Neuronal stem cell (in vitro differentiated cells): ENCODE results near the gene RASGEF1B.

Source experiments
- DNase-seq: peaks from one replicate; pipeline ENCODE4 v3.0.0-alpha.2; 2013; ENCODE audit warnings: low spot score
- H2AFZ ChIP-seq: one replicate; pipeline ENCODE4 v1.6.1; 2013; ENCODE audit warnings: mild to moderate bottlenecking, low read length, inconsistent platforms
- H2AK5ac ChIP-seq: 2 replicates; pipeline ENCODE4 v1.6.1; 2013; ENCODE audit warnings: low read depth, mild to moderate bottlenecking, inconsistent platforms, low read length, moderate library complexity, mixed read lengths
- H2BK120ac ChIP-seq: 2 replicates; pipeline ENCODE4 v1.6.1; 2013; ENCODE audit warnings: low read depth, mild to moderate bottlenecking, inconsistent platforms, low read length, moderate library complexity, mixed read lengths
- H2BK12ac ChIP-seq: one replicate; pipeline ENCODE4 v1.6.1; 2013; ENCODE audit warnings: low read length, inconsistent platforms
- H2BK15ac ChIP-seq: 2 replicates; pipeline ENCODE4 v1.6.1; 2013; ENCODE audit warnings: mild to moderate bottlenecking, low read length, inconsistent platforms, mixed read lengths
- H2BK5ac ChIP-seq: one replicate; pipeline ENCODE4 v1.6.1; 2013; ENCODE audit warnings: inconsistent platforms, mild to moderate bottlenecking, low read length, moderate library complexity
- H3K14ac ChIP-seq: one replicate; pipeline ENCODE4 v1.6.1; 2013; ENCODE audit warnings: low read length, inconsistent platforms
- H3K18ac ChIP-seq: 2 replicates; pipeline ENCODE4 v1.6.1; 2013; ENCODE audit warnings: low read length, inconsistent platforms
- H3K23ac ChIP-seq: 2 replicates; pipeline ENCODE4 v1.6.1; 2013; ENCODE audit warnings: low read depth, mild to moderate bottlenecking, mixed read lengths, low read length, inconsistent platforms; ENCODE audit not compliant: poor library complexity
- H3K27ac ChIP-seq: replicated peaks from 3 replicates; pipeline ENCODE4 v1.5.1; 2013; ENCODE audit warnings: low read length, inconsistent platforms
- H3K27me3 ChIP-seq, 3 experiments: 2 replicates each; pipeline ENCODE4 v1.6.1; 2013; ENCODE audit warnings: low read length in 3 of 3, mild to moderate bottlenecking in 2 of 3, inconsistent platforms in 1 of 3, low read depth in 1 of 3, mixed read lengths in 1 of 3, moderate library complexity in 1 of 3; ENCODE audit not compliant: control insufficient read depth in 3 of 3, insufficient read depth in 3 of 3
- H3K36me3 ChIP-seq, 2 donors: replicated peaks in 1 of 2; 2 replicates each; pipeline ENCODE4 v1.6.1; 2013; ENCODE audit warnings: low read length in 2 of 2; ENCODE audit not compliant: control insufficient read depth in 2 of 2, insufficient read depth in 2 of 2
- H3K4ac ChIP-seq: 2 replicates; pipeline ENCODE4 v1.6.1; 2013; ENCODE audit warnings: inconsistent platforms, mild to moderate bottlenecking, low read length, moderate library complexity
- H3K4me1 ChIP-seq, 2 donors: 1 replicate in 1 of 2; 2 replicates in 1 of 2; pipeline ENCODE4 v1.6.1; 2013; ENCODE audit warnings: low read length in 2 of 2, low read depth in 1 of 2; ENCODE audit not compliant: control insufficient read depth in 2 of 2, insufficient read depth in 1 of 2
- H3K4me2 ChIP-seq: one replicate; pipeline ENCODE4 v1.6.1; 2013; ENCODE audit warnings: mild to moderate bottlenecking, low read length, inconsistent platforms; ENCODE audit not compliant: insufficient read depth, poor library complexity, severe bottlenecking
- H3K4me3 ChIP-seq, 2 donors: 2 replicates each; pipeline ENCODE4 v1.5.1; 2013; ENCODE audit warnings: low read length in 2 of 2, mild to moderate bottlenecking in 2 of 2, inconsistent platforms in 1 of 2, moderate library complexity in 1 of 2
- H3K79me1 ChIP-seq: one replicate; pipeline ENCODE4 v1.6.1; 2013; ENCODE audit warnings: low read depth, mild to moderate bottlenecking, inconsistent platforms, low read length, moderate library complexity
- H3K9ac ChIP-seq: one replicate; pipeline ENCODE4 v1.6.1; 2013; ENCODE audit warnings: mild to moderate bottlenecking, low read depth, low read length, inconsistent platforms; ENCODE audit not compliant: poor library complexity
- H3K9me3 ChIP-seq, 2 donors: replicated peaks in 1 of 2; 2 replicates each; pipeline versions ENCODE3 to v1.6.1; 2013; ENCODE audit warnings: low read length in 2 of 2, mild to moderate bottlenecking in 2 of 2, inconsistent platforms in 1 of 2, low read depth in 1 of 2, mixed read lengths in 1 of 2, moderate library complexity in 1 of 2; ENCODE audit not compliant: control insufficient read depth in 2 of 2, insufficient read depth in 1 of 2
- H4K8ac ChIP-seq: one replicate; pipeline ENCODE4 v1.6.1; 2013; ENCODE audit warnings: low read depth, mild to moderate bottlenecking, inconsistent platforms, low read length, moderate library complexity
- H4K91ac ChIP-seq: one replicate; pipeline ENCODE4 v1.6.1; 2013; ENCODE audit warnings: low read length, low read depth, mild to moderate bottlenecking, inconsistent platforms; ENCODE audit not compliant: poor library complexity
- WGBS, 2 donors: extraction: QIAGEN DNeasy Blood & Tissue Kit; methylation state at CpG; one replicate each; pipeline ENCODE4 v1.1.7; 2013; ENCODE audit warnings: missing lambda C conversion rate in 2 of 2, mixed read lengths in 1 of 2; ENCODE audit not compliant: insufficient read length in 2 of 2, insufficient replicate concordance in 1 of 2; ENCODE audit errors: extremely low coverage in 2 of 2; 5-methylcytosine and 5-hydroxymethylcytosine counted together

The RASGEF1B gene

GRCh38 chr4:81410680-81411079 lies 61.0 kb downstream of the RASGEF1B start:
- H2BK15ac ChIP-seq: no peak overlapping the region
- H3K4ac ChIP-seq: no peak overlapping the region
- no peaks in the 10 kb centered on the region for H3K4me1 ChIP-seq
- no peak overlapping the region for H3K4me3 ChIP-seq
- H3K9me3 ChIP-seq: no peaks in the 10 kb centered on the region
- H2BK12ac ChIP-seq: no peak overlapping the region
- no peaks in the 10 kb centered on the region for H3K27me3 ChIP-seq
- DNase-seq: no peak
- H4K91ac ChIP-seq: no peak overlapping the region
- H3K14ac ChIP-seq: no peak overlapping the region
- no peak overlapping the region for H3K23ac ChIP-seq
- no peak overlapping the region for H3K9ac ChIP-seq
- H2AFZ ChIP-seq: no peak overlapping the region
- no peak overlapping the region for H4K8ac ChIP-seq
- no peak overlapping the region for H2BK5ac ChIP-seq
- WGBS, 2 donors: no CpG with 5 or more reads among the region's 2 CpGs
- no peak overlapping the region for H2AK5ac ChIP-seq
- H3K79me1 ChIP-seq: no peaks in the 10 kb centered on the region
- H3K18ac ChIP-seq: no peak overlapping the region
- H2BK120ac ChIP-seq: no peak overlapping the region
- H3K36me3 ChIP-seq: no peaks in the 10 kb centered on the region
- H3K4me2 ChIP-seq: no peak overlapping the region
- no peak overlapping the region for H3K27ac ChIP-seq

- H3K9ac ChIP-seq: no peak overlapping the region
- H4K91ac ChIP-seq: no peak overlapping the region
Observed at GRCh38 chr4:81409836-81410235, 61.9 kb downstream of the RASGEF1B start.

GRCh38 chr4:81408341-81408740 lies 63.4 kb downstream of the RASGEF1B start:
- H3K27me3 ChIP-seq: no peaks in the 10 kb centered on the region
- no peak overlapping the region for H2BK15ac ChIP-seq
- no peak overlapping the region for H3K4me3 ChIP-seq
- H4K91ac ChIP-seq: no peak overlapping the region
- no peak overlapping the region for H3K27ac ChIP-seq
- H2BK5ac ChIP-seq: no peak overlapping the region
- no peak overlapping the region for H2AK5ac ChIP-seq
- H2BK120ac ChIP-seq: no peak overlapping the region
- H2AFZ ChIP-seq: no peak overlapping the region
- no peaks in the 10 kb centered on the region for H3K36me3 ChIP-seq
- H4K8ac ChIP-seq: no peak overlapping the region
- H2BK12ac ChIP-seq: no peak overlapping the region
- no peak overlapping the region for H3K4ac ChIP-seq
- DNase-seq: no peak
- H3K18ac ChIP-seq: no peak overlapping the region
- no peak overlapping the region for H3K14ac ChIP-seq
- WGBS, 2 donors: no CpG with 5 or more reads among the region's 7 CpGs
- H3K4me2 ChIP-seq: no peak overlapping the region
- H3K9me3 ChIP-seq: no peaks in the 10 kb centered on the region
- no peak overlapping the region for H3K9ac ChIP-seq
- H3K23ac ChIP-seq: no peak overlapping the region
- no peaks in the 10 kb centered on the region for H3K4me1 ChIP-seq
- H3K79me1 ChIP-seq: no peaks in the 10 kb centered on the region

More at GRCh38 chr4:81409836-81410235, 61.9 kb downstream of the RASGEF1B start:
- H3K23ac ChIP-seq: no peak overlapping the region
- H3K27ac ChIP-seq: no peak overlapping the region
- no peak overlapping the region for H2BK5ac ChIP-seq
- no peaks in the 10 kb centered on the region for H3K9me3 ChIP-seq
- H3K79me1 ChIP-seq: no peaks in the 10 kb centered on the region
- DNase-seq: no peak
- H3K36me3 ChIP-seq: no peaks in the 10 kb centered on the region
- WGBS, 2 donors: no CpG with 5 or more reads among the region's 4 CpGs
- H3K27me3 ChIP-seq: no peaks in the 10 kb centered on the region
- no peak overlapping the region for H3K4ac ChIP-seq
- no peak overlapping the region for H2BK12ac ChIP-seq
- no peaks in the 10 kb centered on the region for H3K4me1 ChIP-seq
- H4K8ac ChIP-seq: no peak overlapping the region
- no peak overlapping the region for H3K18ac ChIP-seq
- H3K4me3 ChIP-seq: no peak overlapping the region
- no peak overlapping the region for H2AFZ ChIP-seq
- H2AK5ac ChIP-seq: no peak overlapping the region
- no peak overlapping the region for H3K14ac ChIP-seq
- H3K4me2 ChIP-seq: no peak overlapping the region
- no peak overlapping the region for H2BK15ac ChIP-seq
- no peak overlapping the region for H2BK120ac ChIP-seq

- H4K8ac ChIP-seq: no peak overlapping the region
- H3K9ac ChIP-seq: no peak overlapping the region
- no peak overlapping the region for H3K23ac ChIP-seq
- H3K79me1 ChIP-seq: no peaks in the 10 kb centered on the region
- no peak for DNase-seq
- H3K27me3 ChIP-seq: no peaks in the 10 kb centered on the region
- H3K14ac ChIP-seq: no peak overlapping the region
- H2BK12ac ChIP-seq: no peak overlapping the region
- H2AFZ ChIP-seq: no peak overlapping the region
- H4K91ac ChIP-seq: no peak overlapping the region
- no peaks in the 10 kb centered on the region for H3K4me1 ChIP-seq
- H2BK15ac ChIP-seq: no peak overlapping the region
- H3K27ac ChIP-seq: no peak overlapping the region
- H3K18ac ChIP-seq: no peak overlapping the region
- WGBS, 2 donors: no CpG with 5 or more reads among the region's 4 CpGs
- no peak overlapping the region for H2BK5ac ChIP-seq
- no peak overlapping the region for H2AK5ac ChIP-seq
- H3K36me3 ChIP-seq: no peaks in the 10 kb centered on the region
- no peak overlapping the region for H3K4me2 ChIP-seq
- H3K4ac ChIP-seq: no peak overlapping the region
- H3K9me3 ChIP-seq: no peaks in the 10 kb centered on the region
- H3K4me3 ChIP-seq: no peak overlapping the region
- no peak overlapping the region for H2BK120ac ChIP-seq
Observed at GRCh38 chr4:81407726-81408125, 64.0 kb downstream of the RASGEF1B start.
